T-helper 22 cell (primary cell): Measurements from ENCODE around the gene NXPE4.

Experiments
- DNase-seq: peaks from one replicate; pipeline ENCODE4 v3.0.0-alpha.2; 2020; ENCODE audit warnings: low read depth

The NXPE4 gene

GRCh38 chr11:114559425-114560310 lies 35.9 kb downstream of the NXPE4 start, which contains the start of gene NXPE1:
Gene NXPE1 (minus strand): TSS chr11:114559881. CDS start chr11:114551201, 8,680 bp downstream.
- DNase-seq, result no peak

GRCh38 chr11:114556135-114556534 lies 39.5 kb downstream of the NXPE4 start:
- no peak for DNase-seq

GRCh38 chr11:114553642-114554041 lies 41.9 kb downstream of the NXPE4 start:
- DNase-seq, result no peak

GRCh38 chr11:114551060-114551459 lies 44.5 kb downstream of the NXPE4 start:
- DNase-seq, result no peak

- DNase-seq, result no peak
These were observed 69.9 kb downstream of the NXPE4 start for GRCh38 chr11:114525682-114526081.

GRCh38 chr11:114524122-114524521 lies 71.5 kb downstream of the NXPE4 start:
- DNase-seq, result no peak

GRCh38 chr11:114522818-114523217 lies 72.8 kb downstream of the NXPE4 start:
- DNase-seq, result no peak
